ENCODE measurements around the gene PRKRA.
A peak's percentile ranks its signal among the peaks of the same experiment; 100 is the strongest.

The PRKRA gene

GRCh38 chr2:178484245-178485041 lies 33.5 kb upstream of the PRKRA start:
- H3K4me3 ChIP-seq (ENCODE audit: low read depth, low read length): no peak overlapping the region
- DNase-seq (ENCODE audit: low read depth): no peak
- no peak for TF ChIP-seq CTCF (IDR thresholded peaks at IDR 0.05; ENCODE audit: control insufficient read depth, extremely low read depth, insufficient read depth)

- no peak for TF ChIP-seq CTCF (IDR thresholded peaks at IDR 0.05; ENCODE audit: control insufficient read depth, extremely low read depth, insufficient read depth)
- no peak overlapping the region for H3K4me3 ChIP-seq (ENCODE audit: low read depth, low read length)
- DNase-seq (ENCODE audit: low read depth): no peak
These were observed 31.5 kb upstream of the PRKRA start for GRCh38 chr2:178482437-178482836.

GRCh38 chr2:178480227-178481181 lies 29.5 kb upstream of the PRKRA start, which contains the start of gene PLEKHA3:
PLEKHA3 (plus strand) TSS chr2:178480457; CDS start chr2:178480870, 413 bp downstream.
- TF ChIP-seq CTCF (IDR thresholded peaks at IDR 0.05; ENCODE audit: control insufficient read depth, extremely low read depth, insufficient read depth): no peak
- peak within 1 kb of the TSS; percentile 74 for H3K4me3 ChIP-seq (ENCODE audit: low read depth, low read length)
- no peak for DNase-seq (ENCODE audit: low read depth)

- no peak for TF ChIP-seq CTCF (IDR thresholded peaks at IDR 0.05; ENCODE audit: control insufficient read depth, extremely low read depth, insufficient read depth)
- DNase-seq (ENCODE audit: low read depth): no peak
- peak overlapping the region; percentile 67 for H3K4me3 ChIP-seq (ENCODE audit: low read depth, low read length)
These were observed 28.8 kb upstream of the PRKRA start for GRCh38 chr2:178479758-178480226.

- H3K4me3 ChIP-seq (ENCODE audit: low read depth, low read length): peak overlapping the region; percentile 74
- no peak for TF ChIP-seq CTCF (IDR thresholded peaks at IDR 0.05; ENCODE audit: control insufficient read depth, extremely low read depth, insufficient read depth)
- no peak for DNase-seq (ENCODE audit: low read depth)
These were observed 28.3 kb upstream of the PRKRA start for GRCh38 chr2:178479275-178479616.

- H3K4me3 ChIP-seq (ENCODE audit: low read depth, low read length): peak within 1 kb of the TSS; percentile 74
- DNase-seq (ENCODE audit: low read depth): no peak
- TF ChIP-seq CTCF (IDR thresholded peaks at IDR 0.05; ENCODE audit: control insufficient read depth, extremely low read depth, insufficient read depth): peak; percentile 65
These were observed 27.7 kb upstream of the PRKRA start, which contains the start of gene FKBP7 for GRCh38 chr2:178478439-178479274. FKBP7 (minus strand) TSS chr2:178478600; CDS start chr2:178478499, 101 bp downstream.

All from LNCaP clone FGC (cell line).